ENCODE results near the gene DNAJC10. TPM values are rescaled to one million over a fixed set of nuclear protein-coding genes. Genes with fewer than 3 reads are reported as not detected.

Gene DNAJC10
- total and polyA plus RNA-seq, 2 of the 4 experiments (the other 2 are of a cell fraction) = 34.6 to 53.2 TPM

DNA sequence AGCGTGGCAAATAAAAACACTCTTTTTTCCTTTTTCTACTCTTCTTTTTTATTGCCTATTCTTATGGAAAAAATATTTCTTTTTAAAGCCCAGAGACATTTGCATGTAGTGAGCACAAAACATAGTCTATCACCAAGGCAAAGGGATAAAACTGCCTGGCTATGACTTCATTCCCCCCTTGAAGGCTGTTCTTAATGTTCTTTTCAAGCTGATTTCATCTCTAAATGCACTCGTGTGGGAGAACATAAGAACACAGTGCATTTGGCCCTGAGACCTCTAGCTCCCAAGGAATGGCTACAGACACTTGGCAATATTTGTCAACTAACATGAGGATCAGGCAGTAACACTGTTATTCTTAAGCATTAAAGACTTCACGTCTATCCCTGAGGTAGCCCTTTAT lies 17.4 kb upstream of the DNAJC10 start:
- DNase-seq (no peak), ATAC-seq (ENCODE audit: low read depth) (no peak)
- BruUV-seq (replicated peaks) = no TSS peak
- TF ChIP-seq RCOR1 (IDR thresholded peaks at IDR 0.05; ENCODE audit: insufficient replicate concordance, low read length) (no peak), MXI1 (IDR thresholded peaks at IDR 0.05; ENCODE audit: borderline replicate concordance, low read depth, low read length) (no peak), NFE2L2 (IDR thresholded peaks at IDR 0.05; ENCODE audit: low read depth, low read length) (no peak), SMC3 (IDR thresholded peaks at IDR 0.05; ENCODE audit: low read depth, low read length) (no peak), RAD21 (IDR thresholded peaks at IDR 0.05; ENCODE audit: low read length) (no peak)
- TF ChIP-seq, protein P1, sequence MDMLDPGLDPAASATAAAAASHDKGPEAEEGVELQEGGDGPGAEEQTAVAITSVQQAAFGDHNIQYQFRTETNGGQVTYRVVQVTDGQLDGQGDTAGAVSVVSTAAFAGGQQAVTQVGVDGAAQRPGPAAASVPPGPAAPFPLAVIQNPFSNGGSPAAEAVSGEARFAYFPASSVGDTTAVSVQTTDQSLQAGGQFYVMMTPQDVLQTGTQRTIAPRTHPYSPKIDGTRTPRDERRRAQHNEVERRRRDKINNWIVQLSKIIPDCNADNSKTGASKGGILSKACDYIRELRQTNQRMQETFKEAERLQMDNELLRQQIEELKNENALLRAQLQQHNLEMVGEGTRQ (IDR thresholded peaks at IDR 0.05; ENCODE audit: low read depth, low read length) = no peak
- Histone ChIP-seq H2AK9ac (replicated peaks; ENCODE audit: low read depth, low read length, poor library complexity) (no peak overlapping the region), H3K79me1 (ENCODE audit: low read depth in 1 of 2, low read length in 2 of 2) (no peaks in the 10 kb centered on the region), H3K9me3 (ENCODE audit: control insufficient read depth, insufficient read depth, low read length) (no peaks in the 10 kb centered on the region), H4K8ac (ENCODE audit: low read depth in 2 of 2, low read length in 2 of 2) (no peak overlapping the region), H3K4me2 (ENCODE audit: low read depth, low read length) (no peak overlapping the region), H2AFZ (replicated peaks; ENCODE audit: low read length, poor library complexity) (no peak overlapping the region), H3K4ac (ENCODE audit: low read depth, low read length) (no peak overlapping the region), H3K9me1 (ENCODE audit: insufficient read depth, low read length) (no peaks in the 10 kb centered on the region; the same call in 1 of the 2 replicates), H2AK5ac (ENCODE audit: low read depth, low read length) (no peak overlapping the region), H2BK15ac (ENCODE audit: low read depth, low read length) (no peak overlapping the region), H2BK5ac (ENCODE audit: low read depth, low read length, poor library complexity, severe bottlenecking) (no peak overlapping the region), H3K4me3 (ENCODE audit: insufficient read depth, low read depth, low read length) (no peak overlapping the region), H3K9ac (ENCODE audit: low read depth, low read length) (no peak overlapping the region), H4K20me1 (ENCODE audit: insufficient read depth, low read length) (no peaks in the 10 kb centered on the region), H3K23ac (ENCODE audit: low read depth, low read length) (no peak overlapping the region), H4K91ac (ENCODE audit: insufficient read depth, low read depth, low read length) (no peak overlapping the region), H3K56ac (ENCODE audit: extremely low read depth, insufficient read depth, low read length) (no peak overlapping the region), H4K5ac (ENCODE audit: low read depth, low read length) (no peak overlapping the region), H3K18ac (ENCODE audit: low read depth, low read length) (no peak overlapping the region), H3K36me3 (ENCODE audit: control insufficient read depth, insufficient read depth, low read length) (no peaks in the 10 kb centered on the region), H2BK20ac (ENCODE audit: low read depth, low read length) (no peak overlapping the region), H3K14ac (replicated peaks; ENCODE audit: low read depth, low read length) (no peak overlapping the region), H3K27ac (ENCODE audit: insufficient read depth, low read length) (no peak overlapping the region), H2BK120ac (ENCODE audit: low read depth, low read length) (no peak overlapping the region), H3K27me3 (ENCODE audit: control insufficient read depth, insufficient read depth, low read length) (no peaks in the 10 kb centered on the region), H3K4me1 (ENCODE audit: control insufficient read depth, insufficient read depth, low read length) (no peaks in the 10 kb centered on the region)
- dilution Hi-C loops (cut with HindIII; ENCODE audit: low sequenced_read_pairs, unreplicated experiment) = no loop called here
- intact Hi-C loops (cut with micrococcal nuclease) = no loop called here
- ChIA-PET CTCF (no interaction called here), POLR2A (ENCODE audit: unreplicated experiment) (no interaction called here)
- in situ Hi-C loops (cut with MboI; ENCODE audit: low sequenced_read_pairs) = no loop called here
- 20% methylated on average over 1 of the region's 3 CpGs; no CpG with 5 or more reads in 1 of the 2 experiments for WGBS, 2 experiments (ENCODE audit: extremely low coverage in 2 of 2, insufficient read length in 1 of 2)
